ENCODE measurements around the gene ZDHHC4.

DNA sequence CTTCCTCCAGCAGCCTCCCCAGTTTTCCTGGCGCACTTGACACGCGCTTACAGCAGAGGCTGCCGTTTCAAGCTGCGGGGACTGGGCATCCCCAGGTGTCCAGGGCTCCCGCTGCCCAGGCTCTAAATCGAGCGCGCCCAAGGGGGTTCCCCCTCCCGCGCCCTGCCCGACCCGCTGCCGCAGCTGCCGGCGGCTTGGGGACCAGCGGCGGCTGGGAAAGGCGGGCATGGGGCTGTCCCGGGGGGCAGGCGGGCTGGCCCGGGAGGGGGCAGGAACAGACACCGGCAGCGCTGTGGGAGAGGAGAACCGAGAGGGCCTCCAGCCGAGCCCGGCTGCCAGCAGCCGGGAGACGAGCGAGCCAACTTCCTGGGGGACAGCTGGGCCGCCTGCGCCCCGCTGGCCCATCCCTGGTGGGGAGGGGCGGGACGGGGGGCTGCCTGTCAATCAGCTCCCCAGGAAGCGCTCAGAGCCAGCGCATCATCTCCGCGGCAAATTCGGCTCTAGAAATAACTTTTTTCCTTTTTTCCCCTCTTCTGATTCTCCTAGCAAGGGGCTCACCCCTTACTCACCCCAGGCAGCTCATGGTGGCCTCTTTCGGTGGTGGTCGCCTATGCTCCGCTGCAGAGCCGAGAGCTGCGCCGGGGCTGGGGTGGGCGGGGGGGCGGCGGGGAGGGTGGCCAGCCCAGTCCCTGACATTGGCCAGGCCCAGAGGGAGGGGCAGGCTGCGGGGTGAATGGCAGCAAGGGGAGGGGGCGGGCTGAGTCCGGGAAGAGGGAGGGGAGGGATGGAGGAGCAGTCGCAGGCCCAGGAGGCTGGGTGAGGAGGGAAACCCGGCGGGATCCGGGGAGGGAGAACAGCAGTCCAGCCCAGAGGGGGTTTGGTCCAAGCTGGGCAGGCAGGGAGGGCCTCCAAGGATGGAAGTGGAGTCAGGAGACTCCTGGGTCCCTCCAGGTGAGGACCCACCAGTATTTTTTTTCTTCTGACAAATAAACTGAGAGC lies 40.7 kb upstream of the ZDHHC4 start:
- TF ChIP-seq EP300 (IDR thresholded peaks at IDR 0.05), result no peak
- TF ChIP-seq CTCF (IDR thresholded peaks at IDR 0.05), result no peak
- TF ChIP-seq POLR2A (IDR thresholded peaks at IDR 0.05), result no peak
- TF ChIP-seq POLR2AphosphoS5 (IDR thresholded peaks at IDR 0.05), result no peak
